K562 (cell line): ENCODE data around the gene MKNK1.

ENCODE experiments used
- FOXM1 ChIP-seq, 2 experiments: fragments of 450-650 bp in 1 of 2; sonication (generic) in 1 of 2; formaldehyde crosslinking in 1 of 2; IDR thresholded peaks; 2 replicates each; pipeline versions ENCODE4 v1.6.1 to v1.9.0; 2017 to 2022; ENCODE audit warnings: low read depth in 2 of 2, mild to moderate bottlenecking in 2 of 2, missing genetic modification reagents in 1 of 2, moderate library complexity in 1 of 2
- NFXL1 ChIP-seq: fragments of 450-650 bp; formaldehyde crosslinking; IDR thresholded peaks from 2 replicates; pipeline ENCODE4 v1.4.0; 2021; ENCODE audit warnings: mild to moderate bottlenecking
- ZNF780A ChIP-seq: fragments of 250-450 bp; sonication (Bioruptor Pico); IDR thresholded peaks from 2 replicates; pipeline ENCODE4 v1.5.0; 2021; ENCODE audit warnings: mild to moderate bottlenecking
- TF ChIP-seq, protein P1 (sequence below), 3 experiments: IDR thresholded peaks in 2 of 3; conservative IDR thresholded peaks in 1 of 3; 2 replicates each; pipeline ENCODE4 v1.5.1; 2011 to 2012; ENCODE audit warnings: low read length in 3 of 3, mild to moderate bottlenecking in 3 of 3, control low read depth in 2 of 3, improper control_type of control experiment in 1 of 3, inconsistent platforms in 1 of 3, low read depth in 1 of 3, mixed read lengths in 1 of 3, moderate library complexity in 1 of 3; ENCODE audit not compliant: insufficient read depth in 2 of 3
- TF ChIP-seq, protein P2 (sequence below): sonication (generic); formaldehyde crosslinking; IDR thresholded peaks from 2 replicates; pipeline ENCODE4 v1.8.1; 2023; ENCODE audit warnings: mild to moderate bottlenecking, missing genetic modification reagents

DNA sequence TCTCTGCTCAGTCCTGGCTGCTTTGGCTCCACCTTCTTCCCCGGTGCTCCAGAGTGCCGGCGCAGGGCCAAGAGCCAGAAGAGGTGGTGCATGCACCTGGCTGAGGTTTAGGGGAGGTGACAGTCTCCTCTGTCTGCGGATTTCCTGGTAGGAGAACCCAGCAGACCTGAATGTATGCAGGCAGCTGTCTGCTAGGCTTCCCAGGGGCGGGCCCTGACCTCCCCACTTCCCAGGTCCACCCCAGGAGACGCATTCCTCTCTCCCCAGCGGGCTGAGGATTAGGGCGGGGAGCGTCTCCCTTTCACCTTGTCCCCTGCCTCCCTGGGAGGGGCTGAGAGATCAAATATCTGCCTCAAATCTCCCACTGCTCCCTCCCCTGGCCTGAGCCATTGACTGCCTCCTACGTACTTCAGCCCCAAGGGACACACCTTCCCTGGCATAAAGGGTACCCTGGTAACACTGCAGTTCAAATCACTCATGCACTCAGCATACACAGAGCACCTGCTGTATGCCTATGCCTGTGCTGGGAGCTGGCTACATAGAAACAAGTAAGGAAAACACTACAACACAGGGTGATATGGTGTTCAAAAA lies 87.0 kb downstream of the MKNK1 start:
- TF ChIP-seq FOXM1 (IDR thresholded peaks at IDR 0.05; ENCODE audit: low read depth) (no peak), FOXM1 (CRISPR knock-in tag; IDR thresholded peaks at IDR 0.05; ENCODE audit: low read depth) (no peak), NFXL1 (CRISPR knock-in tag) (no peak), ZNF780A (CRISPR knock-in tag) (no peak)
- TF ChIP-seq, protein P1, sequence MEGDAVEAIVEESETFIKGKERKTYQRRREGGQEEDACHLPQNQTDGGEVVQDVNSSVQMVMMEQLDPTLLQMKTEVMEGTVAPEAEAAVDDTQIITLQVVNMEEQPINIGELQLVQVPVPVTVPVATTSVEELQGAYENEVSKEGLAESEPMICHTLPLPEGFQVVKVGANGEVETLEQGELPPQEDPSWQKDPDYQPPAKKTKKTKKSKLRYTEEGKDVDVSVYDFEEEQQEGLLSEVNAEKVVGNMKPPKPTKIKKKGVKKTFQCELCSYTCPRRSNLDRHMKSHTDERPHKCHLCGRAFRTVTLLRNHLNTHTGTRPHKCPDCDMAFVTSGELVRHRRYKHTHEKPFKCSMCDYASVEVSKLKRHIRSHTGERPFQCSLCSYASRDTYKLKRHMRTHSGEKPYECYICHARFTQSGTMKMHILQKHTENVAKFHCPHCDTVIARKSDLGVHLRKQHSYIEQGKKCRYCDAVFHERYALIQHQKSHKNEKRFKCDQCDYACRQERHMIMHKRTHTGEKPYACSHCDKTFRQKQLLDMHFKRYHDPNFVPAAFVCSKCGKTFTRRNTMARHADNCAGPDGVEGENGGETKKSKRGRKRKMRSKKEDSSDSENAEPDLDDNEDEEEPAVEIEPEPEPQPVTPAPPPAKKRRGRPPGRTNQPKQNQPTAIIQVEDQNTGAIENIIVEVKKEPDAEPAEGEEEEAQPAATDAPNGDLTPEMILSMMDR (IDR thresholded peaks at IDR 0.05 in 2 of 3, conservative IDR thresholded peaks at IDR 0.05 in 1 of 3; ENCODE audit: insufficient read depth in 2 of 3, low read depth in 1 of 3, low read length in 3 of 3), result peak in 2 of 3 experiments; percentile 18 to 27; a peak in 1 of 6 replicates
- TF ChIP-seq, protein P2, sequence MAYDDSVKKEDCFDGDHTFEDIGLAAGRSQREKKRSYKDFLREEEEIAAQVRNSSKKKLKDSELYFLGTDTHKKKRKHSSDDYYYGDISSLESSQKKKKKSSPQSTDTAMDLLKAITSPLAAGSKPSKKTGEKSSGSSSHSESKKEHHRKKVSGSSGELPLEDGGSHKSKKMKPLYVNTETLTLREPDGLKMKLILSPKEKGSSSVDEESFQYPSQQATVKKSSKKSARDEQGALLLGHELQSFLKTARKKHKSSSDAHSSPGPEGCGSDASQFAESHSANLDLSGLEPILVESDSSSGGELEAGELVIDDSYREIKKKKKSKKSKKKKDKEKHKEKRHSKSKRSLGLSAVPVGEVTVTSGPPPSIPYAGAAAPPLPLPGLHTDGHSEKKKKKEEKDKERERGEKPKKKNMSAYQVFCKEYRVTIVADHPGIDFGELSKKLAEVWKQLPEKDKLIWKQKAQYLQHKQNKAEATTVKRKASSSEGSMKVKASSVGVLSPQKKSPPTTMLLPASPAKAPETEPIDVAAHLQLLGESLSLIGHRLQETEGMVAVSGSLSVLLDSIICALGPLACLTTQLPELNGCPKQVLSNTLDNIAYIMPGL (CRISPR knock-in tag), result no peak
